K562 (cell line): ENCODE measurements around the gene LRFN2. TPM values are rescaled to one million over a fixed set of nuclear protein-coding genes. Genes with fewer than 3 reads are reported as not detected.

Source experiments
- ATAC-seq: fragments of 200-7000 bp; cut with Tn5 transposase; 3 replicates; pipeline ENCODE4 v1.9.1; 2020; ENCODE audit warnings: moderate library complexity
- BruUV-seq: library from RNA; stranded (reverse); fragments of 400-500 nt; replicated peaks from 2 replicates; lab custom pipeline; 2021; lab: Mats Ljungman, UMichigan
- CTCF ChIA-PET: fragments of 300-600 bp; formaldehyde crosslinking; extraction: SDS; loops from one replicate; lab custom pipeline; 2021; ENCODE audit warnings: low intra/inter-chr PET ratio; lab: Yijun Ruan, JAX
- POLR2A ChIA-PET: fragments of 300-600, 350-650 bp; sonication (Branson Sonifier 250); formaldehyde crosslinking; extraction: SDS; loops from one replicate; lab custom pipeline; 2021; ENCODE audit warnings: antibody characterized with exemption, inconsistent platforms; lab: Yijun Ruan, JAX
- DNase-seq, 4 experiments: peaks; one replicate each; pipeline versions ENCODE4 v3.0.0 to v3.0.0-alpha.2; 2011 to 2018; ENCODE audit warnings: low spot score in 3 of 4, mixed read lengths in 3 of 4; ENCODE audit errors: extremely low read depth in 1 of 4
- FAIRE-seq: peaks from 2 replicates; lab custom pipeline; 2011; peaks lifted over from hg19 to GRCh38; lab: Jason Lieb, UNC
- H2AFZ ChIP-seq: 2 replicates; pipeline ENCODE4 v1.6.0; 2011; ENCODE audit warnings: low read depth, low read length, control low read depth, inconsistent platforms
- H3K27ac ChIP-seq: fragments of 200-600 bp; 3 replicates; pipeline ENCODE4 v1.8.0; 2011; ENCODE audit warnings: low read depth, mild to moderate bottlenecking, control low read depth, inconsistent platforms, low read length, moderate library complexity, mixed read lengths; ENCODE audit errors: extremely low read depth
- H3K27me3 ChIP-seq, 2 experiments: fragments of 300-600 bp in 1 of 2; 2 replicates in 1 of 2; 3 replicates in 1 of 2; pipeline versions ENCODE4 v1.6.0 to v1.8.0; 2011; ENCODE audit warnings: inconsistent platforms in 2 of 2, low read length in 2 of 2, mild to moderate bottlenecking in 1 of 2, mixed read lengths in 1 of 2, moderate library complexity in 1 of 2; ENCODE audit not compliant: control insufficient read depth in 2 of 2, insufficient read depth in 2 of 2
- H3K36me3 ChIP-seq: fragments of 300-600 bp; 3 replicates; pipeline ENCODE4 v1.8.0; 2011; ENCODE audit warnings: mild to moderate bottlenecking, low read length, inconsistent platforms; ENCODE audit not compliant: control insufficient read depth, insufficient read depth
- H3K4me1 ChIP-seq, 2 experiments: fragments of 200-600 bp in 1 of 2; replicated peaks in 1 of 2; 2 replicates in 1 of 2; 3 replicates in 1 of 2; pipeline versions ENCODE4 v1.5.1 to v1.8.0; 2011; ENCODE audit warnings: inconsistent platforms in 2 of 2, low read length in 2 of 2, mild to moderate bottlenecking in 1 of 2, mixed read lengths in 1 of 2, moderate library complexity in 1 of 2; ENCODE audit not compliant: control insufficient read depth in 2 of 2, insufficient read depth in 2 of 2
- H3K4me2 ChIP-seq: 2 replicates; pipeline ENCODE4 v1.6.1; 2011; ENCODE audit warnings: low read length, control low read depth, inconsistent platforms, mixed read lengths; ENCODE audit not compliant: insufficient read depth
- H3K4me3 ChIP-seq: fragments of 200-600 bp; sonication (generic), shearing (Covaris generic); 2 replicates; pipeline ENCODE4 v1.5.1; 2016; ENCODE audit warnings: control low read depth, inconsistent platforms
- H3K79me2 ChIP-seq: fragments of 200-600 bp; 3 replicates; pipeline ENCODE4 v1.8.0; 2011; ENCODE audit warnings: low read length, inconsistent platforms; ENCODE audit not compliant: control insufficient read depth, insufficient read depth
- H3K9ac ChIP-seq, 2 experiments: 2 replicates each; pipeline versions ENCODE4 v1.6.0 to v1.6.1; 2011; ENCODE audit warnings: low read depth in 2 of 2, low read length in 2 of 2, control low read depth in 1 of 2, inconsistent platforms in 1 of 2, mild to moderate bottlenecking in 1 of 2, mixed read lengths in 1 of 2; ENCODE audit not compliant: insufficient read depth in 1 of 2
- H3K9me1 ChIP-seq: one replicate; pipeline ENCODE4 v1.6.0; 2011; ENCODE audit warnings: inconsistent platforms, mild to moderate bottlenecking, low read length, moderate library complexity; ENCODE audit not compliant: control insufficient read depth, insufficient read depth
- H3K9me3 ChIP-seq: replicated peaks from 2 replicates; pipeline ENCODE4 v1.5.1; 2011; ENCODE audit warnings: low read depth, low read length, inconsistent platforms; ENCODE audit not compliant: control insufficient read depth, insufficient read depth
- H4K20me1 ChIP-seq: replicated peaks from 2 replicates; pipeline ENCODE4 v1.6.1; 2011; ENCODE audit warnings: low read length, inconsistent platforms, mixed read lengths; ENCODE audit not compliant: control insufficient read depth, insufficient read depth
- ATF7 ChIP-seq: fragments of 450-650 bp; IDR thresholded peaks from 2 replicates; pipeline ENCODE4 v1.7.1; 2014; ENCODE audit warnings: mild to moderate bottlenecking, moderate library complexity
- ERF ChIP-seq: fragments of 450-650 bp; formaldehyde crosslinking; IDR thresholded peaks from 2 replicates; pipeline ENCODE4 v1.4.0; 2020; ENCODE audit warnings: mild to moderate bottlenecking, mixed read lengths
- FOXK2 ChIP-seq, 2 experiments: fragments of 450-650 bp; IDR thresholded peaks in 1 of 2; conservative IDR thresholded peaks in 1 of 2; 2 replicates each; pipeline ENCODE4 v1.6.1; 2016; ENCODE audit warnings: low read depth in 2 of 2, mild to moderate bottlenecking in 1 of 2
- HIVEP1 ChIP-seq: fragments of 250-450 bp; sonication (Bioruptor Pico); IDR thresholded peaks from 2 replicates; pipeline ENCODE4 v1.4.0; 2020; ENCODE audit warnings: mild to moderate bottlenecking
- MECOM ChIP-seq: fragments of 250-450 bp; sonication (Bioruptor Pico); IDR thresholded peaks from 2 replicates; pipeline ENCODE4 v1.8.0; 2022; ENCODE audit warnings: inconsistent platforms
- NCOA4 ChIP-seq: fragments of 450-650 bp; IDR thresholded peaks from 2 replicates; pipeline ENCODE4 v1.6.1; 2018; ENCODE audit warnings: mild to moderate bottlenecking; ENCODE audit not compliant: partially characterized antibody
- RB1 ChIP-seq: fragments of 450-650 bp; IDR thresholded peaks from 2 replicates; pipeline ENCODE4 v1.6.1; 2017; ENCODE audit warnings: low read depth, mild to moderate bottlenecking
- ZEB2 ChIP-seq: fragments of 450-650 bp; IDR thresholded peaks from 2 replicates; pipeline ENCODE4 v1.6.1; 2016
- ZNF311 ChIP-seq: fragments of 250-450 bp; sonication (Bioruptor Pico); IDR thresholded peaks from 2 replicates; pipeline ENCODE4 v1.4.0; 2020; ENCODE audit warnings: mild to moderate bottlenecking, moderate library complexity
- ZNF354B ChIP-seq: fragments of 250-450 bp; sonication (Bioruptor Pico); IDR thresholded peaks from 2 replicates; pipeline ENCODE4 v1.4.0; 2020
- WGBS: fragments of 100-300 bp; shearing (Covaris generic); methylation state at CpG from one replicate; pipeline ENCODE4 v1.1.6; 2016; ENCODE audit warnings: low coverage, mixed read lengths; ENCODE audit not compliant: insufficient coverage; ENCODE audit errors: missing lambda C conversion rate; 5-methylcytosine and 5-hydroxymethylcytosine counted together
- in situ Hi-C: fragments of 300-500 bp; cut with MboI; formaldehyde crosslinking; loops from 4 replicates; pipeline ENCODE4 v1.15.0; 2018; ENCODE audit warnings: inconsistent platforms, mixed read lengths
- intact Hi-C: fragments of 100-400 bp; cut with micrococcal nuclease; formaldehyde crosslinking; loops from 2 replicates; pipeline ENCODE4 v1.14.2; 2022
- polyA plus RNA-seq, 8 experiments: library from polyadenylated mRNA; depleted of rRNA in 4 of 8; stranded (reverse) in 5 of 8; unstranded in 3 of 8; fragments of >200 nt; fragmentation: Nextera tagmentation in 2 of 8; fragmentation: Illumina TruSeq in 1 of 8; extraction: Ambion mirVana in 2 of 8; extraction: Trizol in 1 of 8; gene quantifications; 2 replicates each; pipeline versions ENCODE4 v1.2.1 to v1.2.3, GENCODE V29; 2011 to 2014; ENCODE audit warnings: inconsistent platforms in 1 of 8, missing spikeins in 1 of 8
- total RNA-seq, 7 experiments: library from RNA; depleted of rRNA in 6 of 7; stranded (reverse); fragments of >200 nt in 6 of 7; fragmentation: Illumina TruSeq in 2 of 7; extraction: Trizol in 2 of 7; gene quantifications; 2 replicates each; pipeline versions ENCODE4 v1.2.1 to v1.2.3, GENCODE V29; 2011 to 2021; ENCODE audit warnings: low replicate concordance in 1 of 7
- TF ChIP-seq, protein P1 (sequence below), 2 experiments: fragments of 450-650 bp; IDR thresholded peaks; 2 replicates each; pipeline ENCODE4 v1.6.1; 2016
- TF ChIP-seq, protein P2 (sequence below): sonication (generic); formaldehyde crosslinking; IDR thresholded peaks from 2 replicates; pipeline ENCODE4 v1.8.0; 2022; ENCODE audit warnings: mild to moderate bottlenecking, missing genetic modification reagents

Gene LRFN2
- total and polyA plus RNA-seq, 9 of the 15 experiments (the other 6 are each of a cell fraction or from before 2014, with no cell fraction given): not detected

DNA sequence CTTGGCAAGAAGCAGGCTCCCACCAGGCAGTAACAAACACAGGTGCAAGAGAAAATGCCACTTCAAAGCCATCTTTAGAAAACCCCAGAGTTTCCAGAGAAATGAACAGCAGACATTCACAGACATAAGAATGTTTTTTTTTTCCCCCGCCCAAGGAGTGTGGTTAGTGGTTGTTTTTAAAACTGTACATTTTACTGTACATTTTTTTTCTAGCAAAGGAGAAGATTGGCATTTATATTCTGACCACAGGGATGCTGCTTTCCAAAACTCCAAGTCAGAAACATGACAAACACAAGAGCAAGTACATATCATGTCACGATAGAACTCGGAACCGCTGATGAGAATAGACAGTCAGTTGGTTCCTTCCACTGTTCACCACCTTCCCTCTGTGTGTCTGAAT is 197.9 kb downstream of the LRFN2 start:
- no peak for ATAC-seq
- 0% methylated on average over 4 of the region's 4 CpGs for WGBS
- Histone ChIP-seq H3K27ac (no peak overlapping the region), H3K9me1 (no peaks in the 10 kb centered on the region)
- in situ Hi-C loops: no loop called here
- BruUV-seq: no TSS peak
- TF ChIP-seq RB1: no peak
- TF ChIP-seq, protein P1, sequence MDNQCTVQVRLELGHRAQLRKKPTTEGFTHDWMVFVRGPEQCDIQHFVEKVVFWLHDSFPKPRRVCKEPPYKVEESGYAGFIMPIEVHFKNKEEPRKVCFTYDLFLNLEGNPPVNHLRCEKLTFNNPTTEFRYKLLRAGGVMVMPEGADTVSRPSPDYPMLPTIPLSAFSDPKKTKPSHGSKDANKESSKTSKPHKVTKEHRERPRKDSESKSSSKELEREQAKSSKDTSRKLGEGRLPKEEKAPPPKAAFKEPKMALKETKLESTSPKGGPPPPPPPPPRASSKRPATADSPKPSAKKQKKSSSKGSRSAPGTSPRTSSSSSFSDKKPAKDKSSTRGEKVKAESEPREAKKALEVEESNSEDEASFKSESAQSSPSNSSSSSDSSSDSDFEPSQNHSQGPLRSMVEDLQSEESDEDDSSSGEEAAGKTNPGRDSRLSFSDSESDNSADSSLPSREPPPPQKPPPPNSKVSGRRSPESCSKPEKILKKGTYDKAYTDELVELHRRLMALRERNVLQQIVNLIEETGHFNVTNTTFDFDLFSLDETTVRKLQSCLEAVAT (IDR thresholded peaks at IDR 0.05): no peak
- TF ChIP-seq, all 486 proteins: peak for 0
- no peak overlapping the region for H3K9ac ChIP-seq
- peaks cover 0 to 9% of the 10 kb centered on the region in 2 experiments; a peak in 1 of 5 replicates for H3K4me1 ChIP-seq
- DNase-seq (no peak), FAIRE-seq (no peak)
- no peaks in the 10 kb centered on the region for H3K9me3 ChIP-seq
- no peak overlapping the region for H2AFZ ChIP-seq
- no peak overlapping the region for H3K4me2 ChIP-seq
- no peaks in the 10 kb centered on the region for H3K36me3 ChIP-seq
- intact Hi-C loops: no loop called here
- CTCF ChIA-PET: no interaction called here
- no peaks in the 10 kb centered on the region for H4K20me1 ChIP-seq
- POLR2A ChIA-PET: no interaction called here
- H3K79me2 ChIP-seq: no peaks in the 10 kb centered on the region
- H3K4me3 ChIP-seq: no peak overlapping the region
- peaks cover 32 to 38% of the 10 kb centered on the region in 2 experiments for H3K27me3 ChIP-seq

DNA sequence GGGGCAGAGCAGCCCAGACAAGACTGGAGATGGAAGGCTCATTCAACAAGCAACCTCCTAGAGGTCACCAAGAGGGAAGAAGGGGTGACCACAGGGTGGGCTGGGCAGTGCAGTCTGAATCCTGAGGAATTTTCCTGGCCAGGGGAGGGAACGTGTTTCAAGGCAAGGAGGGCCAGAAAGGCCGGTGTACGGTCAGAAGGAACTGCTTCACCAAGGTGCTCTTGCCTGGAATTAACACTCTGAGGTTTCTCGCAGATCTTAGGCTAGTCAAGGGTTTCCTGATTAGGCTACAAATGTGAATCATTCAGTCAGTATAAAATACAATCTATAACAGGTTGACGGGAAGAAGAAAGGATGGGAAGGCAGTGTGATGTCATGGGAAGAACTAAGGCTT is 199.3 kb downstream of the LRFN2 start:
- TF ChIP-seq MECOM (CRISPR knock-in tag) (no peak), ERF (no peak), ATF7 (no peak), NCOA4 (no peak), ZEB2 (no peak), FOXK2 (conservative IDR thresholded peaks at IDR 0.05 in 1 of 2, IDR thresholded peaks at IDR 0.05 in 1 of 2; ENCODE audit: low read depth in 2 of 2) (no peak), ZNF311 (CRISPR knock-in tag) (no peak), HIVEP1 (no peak), ZNF354B (no peak)
- TF ChIP-seq, protein P2, sequence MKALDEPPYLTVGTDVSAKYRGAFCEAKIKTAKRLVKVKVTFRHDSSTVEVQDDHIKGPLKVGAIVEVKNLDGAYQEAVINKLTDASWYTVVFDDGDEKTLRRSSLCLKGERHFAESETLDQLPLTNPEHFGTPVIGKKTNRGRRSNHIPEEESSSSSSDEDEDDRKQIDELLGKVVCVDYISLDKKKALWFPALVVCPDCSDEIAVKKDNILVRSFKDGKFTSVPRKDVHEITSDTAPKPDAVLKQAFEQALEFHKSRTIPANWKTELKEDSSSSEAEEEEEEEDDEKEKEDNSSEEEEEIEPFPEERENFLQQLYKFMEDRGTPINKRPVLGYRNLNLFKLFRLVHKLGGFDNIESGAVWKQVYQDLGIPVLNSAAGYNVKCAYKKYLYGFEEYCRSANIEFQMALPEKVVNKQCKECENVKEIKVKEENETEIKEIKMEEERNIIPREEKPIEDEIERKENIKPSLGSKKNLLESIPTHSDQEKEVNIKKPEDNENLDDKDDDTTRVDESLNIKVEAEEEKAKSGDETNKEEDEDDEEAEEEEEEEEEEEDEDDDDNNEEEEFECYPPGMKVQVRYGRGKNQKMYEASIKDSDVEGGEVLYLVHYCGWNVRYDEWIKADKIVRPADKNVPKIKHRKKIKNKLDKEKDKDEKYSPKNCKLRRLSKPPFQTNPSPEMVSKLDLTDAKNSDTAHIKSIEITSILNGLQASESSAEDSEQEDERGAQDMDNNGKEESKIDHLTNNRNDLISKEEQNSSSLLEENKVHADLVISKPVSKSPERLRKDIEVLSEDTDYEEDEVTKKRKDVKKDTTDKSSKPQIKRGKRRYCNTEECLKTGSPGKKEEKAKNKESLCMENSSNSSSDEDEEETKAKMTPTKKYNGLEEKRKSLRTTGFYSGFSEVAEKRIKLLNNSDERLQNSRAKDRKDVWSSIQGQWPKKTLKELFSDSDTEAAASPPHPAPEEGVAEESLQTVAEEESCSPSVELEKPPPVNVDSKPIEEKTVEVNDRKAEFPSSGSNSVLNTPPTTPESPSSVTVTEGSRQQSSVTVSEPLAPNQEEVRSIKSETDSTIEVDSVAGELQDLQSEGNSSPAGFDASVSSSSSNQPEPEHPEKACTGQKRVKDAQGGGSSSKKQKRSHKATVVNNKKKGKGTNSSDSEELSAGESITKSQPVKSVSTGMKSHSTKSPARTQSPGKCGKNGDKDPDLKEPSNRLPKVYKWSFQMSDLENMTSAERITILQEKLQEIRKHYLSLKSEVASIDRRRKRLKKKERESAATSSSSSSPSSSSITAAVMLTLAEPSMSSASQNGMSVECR (CRISPR knock-in tag): no peak
- DNase-seq (no peak), FAIRE-seq (no peak), ATAC-seq (no peak)
- no peaks in the 10 kb centered on the region for H3K36me3 ChIP-seq
- no peaks in the 10 kb centered on the region for H3K9me1 ChIP-seq
- no TSS peak for BruUV-seq
- H3K4me2 ChIP-seq: no peak overlapping the region
- H4K20me1 ChIP-seq: no peaks in the 10 kb centered on the region
- WGBS: 2% methylated on average over 5 of the region's 5 CpGs
- H2AFZ ChIP-seq: no peak overlapping the region
- POLR2A ChIA-PET: no interaction called here
- H3K9me3 ChIP-seq: no peaks in the 10 kb centered on the region
- no peak overlapping the region for H3K9ac ChIP-seq
- peaks cover 0 to 9% of the 10 kb centered on the region in 2 experiments; a peak in 1 of 5 replicates for H3K4me1 ChIP-seq
- CTCF ChIA-PET: no interaction called here
- intact Hi-C loops: no loop called here
- peaks cover 29 to 30% of the 10 kb centered on the region in 2 experiments for H3K27me3 ChIP-seq
- H3K79me2 ChIP-seq: no peaks in the 10 kb centered on the region
- H3K27ac ChIP-seq: no peak overlapping the region
- H3K4me3 ChIP-seq: no peak overlapping the region
- in situ Hi-C loops: no loop called here
